Osteoblast (primary cell): ENCODE data around the gene NPAS1. TPM values are rescaled to one million over a fixed set of nuclear protein-coding genes. Genes with fewer than 3 reads are reported as not detected.

Source experiments
- DNase-seq: peaks from one replicate; pipeline ENCODE4 v3.0.0; 2011; ENCODE audit warnings: low spot score, mixed read lengths; ENCODE audit not compliant: insufficient read length; ENCODE audit errors: missing footprints
- H2AFZ ChIP-seq: 2 replicates; pipeline ENCODE4 v1.6.0; 2011; ENCODE audit warnings: mild to moderate bottlenecking, low read length
- H3K27ac ChIP-seq: 2 replicates; pipeline ENCODE4 v1.5.1; 2011; ENCODE audit warnings: mild to moderate bottlenecking, low read depth, low read length, moderate library complexity
- H3K27me3 ChIP-seq: 2 replicates; pipeline ENCODE4 v1.6.0; 2012; ENCODE audit warnings: mild to moderate bottlenecking, control low read depth, inconsistent platforms, low read length, moderate library complexity; ENCODE audit not compliant: insufficient read depth
- H3K36me3 ChIP-seq: 2 replicates; pipeline ENCODE4 v1.5.1; 2011; ENCODE audit warnings: mild to moderate bottlenecking, low read length, control low read depth, moderate library complexity; ENCODE audit not compliant: insufficient read depth
- H3K4me1 ChIP-seq: 2 replicates; pipeline ENCODE4 v1.5.1; 2011; ENCODE audit warnings: mild to moderate bottlenecking, low read length, control low read depth, moderate library complexity; ENCODE audit not compliant: insufficient read depth
- H3K4me2 ChIP-seq: 2 replicates; pipeline ENCODE4 v1.6.0; 2011; ENCODE audit warnings: mild to moderate bottlenecking, low read length; ENCODE audit not compliant: insufficient read depth
- H3K4me3 ChIP-seq: fragments of 200-600 bp; sonication (generic); 3 replicates; pipeline ENCODE4 v1.5.1; 2012; ENCODE audit warnings: mild to moderate bottlenecking, low read length, inconsistent platforms; ENCODE audit not compliant: insufficient read depth
- H3K79me2 ChIP-seq: 2 replicates; pipeline ENCODE4 v1.6.0; 2012; ENCODE audit warnings: mild to moderate bottlenecking, low read length, control low read depth, inconsistent platforms; ENCODE audit not compliant: insufficient read depth
- H3K9me3 ChIP-seq: 2 replicates; pipeline ENCODE4 v1.5.1; 2011; ENCODE audit warnings: low read depth, low read length, control low read depth
- H4K20me1 ChIP-seq: 2 replicates; pipeline ENCODE4 v1.6.0; 2012; ENCODE audit warnings: mild to moderate bottlenecking, low read length, control low read depth; ENCODE audit not compliant: insufficient read depth
- total RNA-seq: library from RNA; depleted of rRNA; stranded (reverse); fragments of >200 nt; gene quantifications from 2 replicates; pipeline ENCODE4 v1.2.3, GENCODE V29; 2012
- TF ChIP-seq, protein P1 (sequence below): IDR thresholded peaks from 2 replicates; pipeline ENCODE4 v1.5.1; 2011; ENCODE audit warnings: mild to moderate bottlenecking, low read depth, low read length, moderate library complexity; ENCODE audit errors: extremely low read depth

Gene NPAS1
- total RNA-seq, 1 donor, result 0.72 TPM

DNA sequence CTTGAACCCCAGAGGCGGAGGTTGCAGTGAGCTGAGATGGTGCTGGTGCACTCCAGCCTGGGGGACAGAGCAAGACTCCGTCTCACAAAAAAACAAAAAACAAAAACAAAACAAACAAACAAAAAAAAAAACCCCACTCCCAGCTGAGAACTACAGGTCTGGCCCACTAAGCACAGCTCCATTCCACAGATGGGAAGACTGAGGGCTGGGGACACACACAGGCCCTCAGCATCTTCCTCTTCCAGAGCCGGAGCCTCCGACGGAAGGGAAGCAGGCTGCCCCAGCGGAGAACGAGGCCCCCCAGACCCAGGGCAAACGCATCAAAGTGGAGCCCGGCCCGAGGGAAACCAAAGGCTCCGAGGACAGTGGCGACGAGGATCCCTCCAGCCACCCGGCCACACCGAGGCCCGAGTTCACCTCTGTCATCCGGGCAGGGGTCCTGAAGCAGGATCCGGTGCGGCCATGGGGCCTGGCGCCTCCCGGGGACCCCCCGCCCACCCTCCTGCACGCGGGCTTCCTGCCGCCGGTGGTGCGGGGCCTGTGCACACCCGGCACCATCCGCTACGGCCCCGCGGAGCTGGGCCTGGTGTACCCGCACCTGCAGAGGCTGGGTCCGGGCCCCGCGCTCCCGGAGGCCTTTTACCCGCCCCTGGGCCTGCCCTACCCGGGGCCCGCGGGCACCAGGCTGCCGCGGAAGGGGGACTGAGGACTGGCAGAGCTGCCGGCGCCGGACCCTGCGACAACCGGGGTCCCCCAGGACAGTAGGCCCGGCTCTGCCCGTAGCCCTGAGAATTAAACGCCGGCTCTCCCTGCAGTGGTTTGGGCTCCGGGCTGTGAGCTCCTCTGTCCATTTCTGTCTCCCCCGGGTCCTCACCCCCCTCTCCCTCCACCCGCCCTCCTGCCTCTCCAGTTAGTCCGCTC, 25.6 kb downstream of the NPAS1 start:
- Histone ChIP-seq H2AFZ (no peak overlapping the region), H3K9me3 (no peaks in the 10 kb centered on the region), H3K36me3 (no peaks in the 10 kb centered on the region), H3K27ac (no peak overlapping the region), H4K20me1 (no peaks in the 10 kb centered on the region), H3K4me3 (no peak overlapping the region), H3K4me2 (no peak overlapping the region), H3K4me1 (peaks cover 5% of the 10 kb centered on the region), H3K79me2 (no peaks in the 10 kb centered on the region), H3K27me3 (no peaks in the 10 kb centered on the region)
- TF ChIP-seq, protein P1, sequence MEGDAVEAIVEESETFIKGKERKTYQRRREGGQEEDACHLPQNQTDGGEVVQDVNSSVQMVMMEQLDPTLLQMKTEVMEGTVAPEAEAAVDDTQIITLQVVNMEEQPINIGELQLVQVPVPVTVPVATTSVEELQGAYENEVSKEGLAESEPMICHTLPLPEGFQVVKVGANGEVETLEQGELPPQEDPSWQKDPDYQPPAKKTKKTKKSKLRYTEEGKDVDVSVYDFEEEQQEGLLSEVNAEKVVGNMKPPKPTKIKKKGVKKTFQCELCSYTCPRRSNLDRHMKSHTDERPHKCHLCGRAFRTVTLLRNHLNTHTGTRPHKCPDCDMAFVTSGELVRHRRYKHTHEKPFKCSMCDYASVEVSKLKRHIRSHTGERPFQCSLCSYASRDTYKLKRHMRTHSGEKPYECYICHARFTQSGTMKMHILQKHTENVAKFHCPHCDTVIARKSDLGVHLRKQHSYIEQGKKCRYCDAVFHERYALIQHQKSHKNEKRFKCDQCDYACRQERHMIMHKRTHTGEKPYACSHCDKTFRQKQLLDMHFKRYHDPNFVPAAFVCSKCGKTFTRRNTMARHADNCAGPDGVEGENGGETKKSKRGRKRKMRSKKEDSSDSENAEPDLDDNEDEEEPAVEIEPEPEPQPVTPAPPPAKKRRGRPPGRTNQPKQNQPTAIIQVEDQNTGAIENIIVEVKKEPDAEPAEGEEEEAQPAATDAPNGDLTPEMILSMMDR, result no peak
- peak; percentile 57 for DNase-seq

DNA sequence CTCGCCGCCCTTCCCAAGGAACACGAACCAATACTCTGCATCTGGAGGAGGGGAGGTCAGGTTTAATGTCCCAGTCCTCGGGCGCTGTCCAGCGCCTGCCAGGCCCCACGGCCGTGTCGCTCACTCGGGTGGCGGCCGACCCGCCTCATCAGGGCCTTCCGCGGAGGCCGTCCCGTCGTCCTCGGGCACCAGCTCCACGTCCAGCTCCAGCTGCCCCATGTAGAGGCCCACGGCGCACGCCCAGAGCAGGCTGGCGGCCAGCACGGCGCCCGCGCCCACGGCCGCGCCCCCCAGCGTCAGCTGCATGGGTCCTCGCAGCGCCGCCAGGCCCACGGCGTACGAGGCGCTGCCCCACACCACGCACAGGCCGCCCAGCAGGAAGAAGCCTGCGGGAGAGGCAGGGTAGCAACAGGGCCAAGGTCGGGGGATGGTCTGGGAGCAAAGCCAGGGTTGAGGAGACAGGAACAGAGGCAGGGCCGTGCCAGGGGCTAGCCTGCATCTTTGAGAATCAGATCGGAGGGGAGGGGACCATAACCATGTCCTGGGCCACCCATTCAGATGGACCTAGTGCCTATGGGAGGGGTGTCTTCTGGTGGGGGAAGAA, 26.3 kb downstream of the NPAS1 start:
- H3K27me3 ChIP-seq, result no peaks in the 10 kb centered on the region
- H3K36me3 ChIP-seq, result no peaks in the 10 kb centered on the region
- peak; percentile 62 for DNase-seq
- TF ChIP-seq, protein P1, result no peak
- H3K4me1 ChIP-seq, result peaks cover 5% of the 10 kb centered on the region
- no peaks in the 10 kb centered on the region for H4K20me1 ChIP-seq
- H3K79me2 ChIP-seq, result no peaks in the 10 kb centered on the region
- no peak overlapping the region for H3K27ac ChIP-seq
- H3K4me3 ChIP-seq, result no peak overlapping the region
- H3K9me3 ChIP-seq, result no peaks in the 10 kb centered on the region
- no peak overlapping the region for H3K4me2 ChIP-seq
- no peak overlapping the region for H2AFZ ChIP-seq

DNA sequence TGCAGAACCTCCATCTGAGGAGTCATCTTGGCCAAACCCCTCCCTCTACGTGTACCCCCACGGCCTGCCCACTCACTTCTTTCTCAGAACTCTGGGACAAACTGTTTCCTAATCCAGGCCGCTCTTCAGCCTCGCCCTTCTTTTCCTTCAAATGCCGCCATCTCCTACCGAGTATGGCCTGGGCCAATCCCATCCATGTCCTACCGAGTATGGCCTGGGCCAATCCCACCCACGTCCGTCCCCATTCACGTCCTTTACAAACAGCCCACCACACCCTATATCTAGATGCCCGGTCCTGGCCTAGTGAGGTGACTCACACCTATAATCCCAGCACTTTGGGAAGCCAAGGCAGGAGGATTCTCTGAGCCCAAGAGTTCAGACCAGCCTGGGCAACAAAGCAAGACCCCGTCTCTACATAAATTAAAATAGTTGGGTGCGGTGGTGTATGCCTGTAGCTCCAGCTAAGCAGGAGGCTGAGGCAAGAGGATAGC, 27.7 kb downstream of the NPAS1 start:
- DNase-seq, result peak; percentile 72
- Histone ChIP-seq H3K79me2 (no peaks in the 10 kb centered on the region), H2AFZ (peak overlapping the region; percentile 90)

More for the DNA sequence above, 27.7 kb downstream of the NPAS1 start:
- Histone ChIP-seq H3K4me1 (peaks cover 5% of the 10 kb centered on the region), H3K4me2 (peak overlapping the region; percentile 91), H3K27ac (peak overlapping the region; percentile 47), H3K9me3 (no peaks in the 10 kb centered on the region), H4K20me1 (no peaks in the 10 kb centered on the region), H3K36me3 (no peaks in the 10 kb centered on the region), H3K4me3 (peak overlapping the region; percentile 83), H3K27me3 (no peaks in the 10 kb centered on the region)
- TF ChIP-seq, protein P1, result no peak
